HFF-Myc (cell line): Measurements from ENCODE around the gene IFT25.

Experiments used
- DNase-seq: peaks from one replicate; pipeline ENCODE4 v3.0.0-alpha.2; 2011; ENCODE audit warnings: low read depth; ENCODE audit errors: extremely low read depth
- H3K4me3 ChIP-seq: replicated peaks from 2 replicates; pipeline ENCODE4 v1.5.1; 2011; ENCODE audit warnings: low read depth, mild to moderate bottlenecking, control low read depth, low read length
- TF ChIP-seq, protein P1 (sequence below): IDR thresholded peaks from 2 replicates; pipeline ENCODE4 v1.5.1; 2012; ENCODE audit warnings: mild to moderate bottlenecking, low read depth, low read length, control low read depth; ENCODE audit errors: missing control alignments

The IFT25 gene

DNA sequence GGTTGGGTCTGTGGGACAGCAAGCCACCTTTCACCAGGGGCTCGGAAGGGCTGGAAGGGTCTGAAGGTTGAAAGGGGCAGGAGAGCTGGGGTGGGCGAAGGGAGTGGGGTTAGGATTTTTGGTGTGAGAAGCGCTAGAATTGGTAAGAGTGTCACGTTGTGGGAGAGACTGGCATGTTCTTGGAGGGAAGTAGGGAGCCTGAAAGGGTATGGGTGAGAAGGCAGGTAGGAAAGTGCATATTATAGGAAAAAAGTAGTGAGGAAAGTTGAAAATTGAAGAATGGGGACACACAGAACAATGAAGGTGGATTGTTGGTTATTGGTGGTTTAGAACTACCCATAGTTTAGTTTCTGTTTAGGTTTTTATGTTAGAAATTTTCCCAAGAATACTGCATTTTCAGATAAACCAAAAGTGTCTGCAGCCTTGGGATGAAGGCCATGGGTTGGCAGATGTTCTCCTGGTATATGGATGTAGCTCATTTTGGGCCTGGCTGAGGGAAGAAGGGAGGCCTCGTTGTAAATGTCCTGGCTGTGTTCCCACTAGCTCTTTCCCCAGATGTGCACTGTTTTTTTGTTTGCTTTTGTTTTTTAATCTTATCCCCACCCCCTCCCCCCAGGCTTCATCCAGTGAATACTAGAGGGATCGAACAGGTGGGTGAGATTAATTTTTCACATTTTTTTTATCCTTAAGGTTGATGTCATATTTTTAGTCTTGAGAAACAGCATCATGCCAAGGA, 1.8 kb upstream of the IFT25 start:
- H3K4me3 ChIP-seq, result peak overlapping the region; percentile 54
- TF ChIP-seq, protein P1, sequence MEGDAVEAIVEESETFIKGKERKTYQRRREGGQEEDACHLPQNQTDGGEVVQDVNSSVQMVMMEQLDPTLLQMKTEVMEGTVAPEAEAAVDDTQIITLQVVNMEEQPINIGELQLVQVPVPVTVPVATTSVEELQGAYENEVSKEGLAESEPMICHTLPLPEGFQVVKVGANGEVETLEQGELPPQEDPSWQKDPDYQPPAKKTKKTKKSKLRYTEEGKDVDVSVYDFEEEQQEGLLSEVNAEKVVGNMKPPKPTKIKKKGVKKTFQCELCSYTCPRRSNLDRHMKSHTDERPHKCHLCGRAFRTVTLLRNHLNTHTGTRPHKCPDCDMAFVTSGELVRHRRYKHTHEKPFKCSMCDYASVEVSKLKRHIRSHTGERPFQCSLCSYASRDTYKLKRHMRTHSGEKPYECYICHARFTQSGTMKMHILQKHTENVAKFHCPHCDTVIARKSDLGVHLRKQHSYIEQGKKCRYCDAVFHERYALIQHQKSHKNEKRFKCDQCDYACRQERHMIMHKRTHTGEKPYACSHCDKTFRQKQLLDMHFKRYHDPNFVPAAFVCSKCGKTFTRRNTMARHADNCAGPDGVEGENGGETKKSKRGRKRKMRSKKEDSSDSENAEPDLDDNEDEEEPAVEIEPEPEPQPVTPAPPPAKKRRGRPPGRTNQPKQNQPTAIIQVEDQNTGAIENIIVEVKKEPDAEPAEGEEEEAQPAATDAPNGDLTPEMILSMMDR, result no peak
- DNase-seq, result no peak

DNA sequence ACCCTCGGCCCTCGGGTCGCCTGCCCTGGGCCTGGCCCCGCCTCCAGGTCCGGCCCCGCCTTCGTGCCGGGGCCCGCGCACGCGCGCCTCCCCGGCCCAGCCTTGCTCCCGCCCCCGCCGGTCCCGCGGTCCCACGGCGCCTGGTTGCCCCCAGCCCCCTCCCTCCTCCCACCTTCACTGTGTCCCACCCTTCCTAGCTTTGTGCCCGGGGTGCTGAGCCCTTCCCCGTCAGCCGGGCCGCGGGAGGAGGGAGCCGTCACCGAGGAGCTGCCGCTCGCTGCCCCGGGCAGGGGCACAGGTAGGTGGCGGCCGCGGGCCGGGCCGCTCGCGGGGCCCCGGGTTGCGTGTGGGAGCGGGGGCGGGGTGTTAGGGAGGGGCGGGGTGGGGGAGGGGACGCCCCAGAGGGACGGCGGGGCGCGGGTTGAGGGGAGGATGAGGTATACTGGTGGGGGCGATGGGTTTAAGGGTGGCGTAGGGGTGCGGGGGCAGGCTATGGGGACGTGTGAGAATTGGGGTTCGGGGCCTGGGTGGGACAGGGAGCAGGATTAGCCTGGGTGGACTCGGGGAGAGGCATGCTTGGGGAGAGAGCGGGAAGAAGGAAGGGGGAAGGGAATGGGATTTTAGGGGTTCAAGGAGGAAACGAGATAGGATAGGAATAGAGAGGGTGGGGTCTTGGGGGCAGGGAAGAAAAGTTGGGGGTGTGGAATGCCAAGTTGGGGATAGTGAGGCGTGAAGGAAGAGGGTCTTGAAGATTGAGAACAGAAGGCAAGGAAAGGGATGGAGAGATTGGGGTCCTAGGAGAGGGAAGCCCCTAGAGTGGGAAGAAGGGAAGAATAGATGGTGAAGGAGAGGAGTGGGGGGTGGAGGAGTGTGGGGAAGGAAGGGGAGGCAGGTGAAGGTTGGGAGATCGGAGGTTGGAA, 1.0 kb upstream of the IFT25 start, which contains the start of gene LRRC42:
TSS of gene LRRC42 (plus strand) at position 99 of the 920 bp plus-strand sequence. CDS start 5,650 bp downstream, outside the sequence.
- peak within 1 kb of the TSS; percentile 79 for H3K4me3 ChIP-seq
- DNase-seq, result no peak
- TF ChIP-seq, protein P1, result no peak

DNA sequence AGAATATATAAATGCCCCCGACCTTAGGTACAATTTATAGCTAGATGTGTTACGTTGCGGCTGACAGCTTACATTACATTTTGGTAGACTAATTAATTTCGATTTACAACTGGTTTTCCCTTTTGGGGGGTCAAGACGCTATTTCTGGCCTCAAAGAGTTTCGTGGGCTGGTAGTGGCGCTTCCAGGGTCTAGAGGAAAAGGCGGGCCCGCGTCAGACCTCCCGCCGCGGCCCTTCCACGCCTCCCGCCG, 391 bp downstream of the IFT25 start:
- TF ChIP-seq, protein P1, result no peak
- no peak for DNase-seq
- H3K4me3 ChIP-seq, result peak overlapping the region; percentile 79

DNA sequence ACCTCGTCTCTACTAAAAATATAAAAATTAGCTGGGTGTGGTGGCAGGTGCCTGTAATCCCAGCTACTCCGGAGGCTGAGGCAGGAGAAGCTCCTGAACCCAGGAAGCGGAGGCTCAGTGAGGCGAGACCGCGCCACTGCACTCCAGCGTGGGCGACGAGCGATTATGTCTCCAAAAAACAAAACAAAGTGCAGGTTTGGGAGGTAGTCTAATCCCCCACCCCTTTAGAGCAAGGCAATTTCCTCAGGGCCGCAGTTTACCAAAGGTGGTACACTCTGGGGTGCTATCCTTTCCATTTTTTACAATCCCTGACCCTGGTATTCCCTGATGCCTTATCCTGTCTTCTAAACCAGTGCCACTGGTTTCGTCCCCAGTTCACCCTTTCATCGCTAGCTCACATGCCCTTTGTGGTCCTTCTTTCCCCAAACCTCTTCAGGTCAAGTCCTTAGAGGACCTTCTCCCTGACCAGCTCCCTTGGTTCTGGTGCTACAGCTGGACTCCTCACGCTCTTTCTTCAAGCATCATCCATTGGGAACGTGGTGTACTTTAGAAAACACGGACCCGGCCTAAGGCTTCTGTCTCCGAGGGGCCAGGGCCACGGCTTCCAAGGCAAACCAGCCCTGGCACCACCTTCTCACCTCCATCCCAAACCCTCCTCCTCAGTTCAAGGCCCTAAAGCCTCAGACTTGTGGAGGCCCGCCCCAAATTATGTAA, 873 bp downstream of the IFT25 start:
- H3K4me3 ChIP-seq, result peak overlapping the region; percentile 79
- TF ChIP-seq, protein P1, result no peak
- no peak for DNase-seq

DNA sequence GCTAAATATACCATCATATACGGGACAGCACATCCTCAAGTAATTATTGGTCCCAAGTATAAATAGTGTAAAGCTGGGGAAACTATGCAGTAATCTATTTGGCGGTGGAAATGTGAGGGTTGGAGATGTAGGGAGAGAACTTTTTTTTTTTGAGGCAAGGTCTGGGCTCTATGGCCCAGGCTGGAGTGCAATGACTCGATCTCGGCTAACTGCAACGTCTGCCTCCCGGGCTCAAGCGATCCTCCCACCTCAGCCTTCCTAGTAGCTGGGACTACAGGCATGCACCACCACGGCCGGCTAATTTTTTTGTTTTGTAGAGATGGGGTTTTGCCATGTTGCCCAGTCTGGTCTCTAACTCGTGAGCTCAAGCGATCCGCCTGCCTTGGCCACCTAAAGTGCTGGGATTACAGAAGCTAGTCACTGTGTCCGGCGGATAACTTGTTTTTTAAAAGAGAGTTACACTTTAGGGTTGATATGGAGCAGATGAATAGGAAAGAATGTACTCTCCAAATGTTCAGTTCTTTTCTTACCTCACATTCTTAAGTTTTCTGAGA, 1.9 kb downstream of the IFT25 start:
- no peak for DNase-seq
- TF ChIP-seq, protein P1, result no peak
- H3K4me3 ChIP-seq, result no peak overlapping the region

DNA sequence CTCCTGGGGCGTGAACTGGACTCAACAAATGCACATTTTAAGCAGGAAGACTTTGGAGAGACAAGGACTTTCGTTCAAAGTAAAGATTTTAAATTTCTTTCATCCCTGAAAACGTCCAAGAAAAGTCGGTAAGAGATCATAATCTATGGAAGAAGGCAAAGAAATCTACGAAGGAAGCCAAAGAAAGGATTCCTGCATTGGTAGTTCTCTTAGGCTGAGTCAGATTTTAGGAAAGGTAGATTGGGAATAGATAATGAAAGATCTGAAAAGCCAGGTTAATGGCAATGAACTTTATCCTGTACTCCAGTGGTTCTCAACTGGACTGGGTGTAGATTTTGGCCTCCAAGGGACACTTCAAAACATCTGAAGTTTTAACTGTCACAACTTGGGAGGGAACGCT, 2.4 kb downstream of the IFT25 start:
- TF ChIP-seq, protein P1, result no peak
- no peak overlapping the region for H3K4me3 ChIP-seq
- DNase-seq, result no peak
